ENCODE data around the gene SLC47A1.
A peak's percentile ranks its signal among the peaks of the same experiment; 100 is the strongest.
"Not testable (repeated sequence)": the region's sequence is repeated elsewhere in the genome, so short reads cannot be mapped to it uniquely, and the experiment has no call there.

SLC47A1 gene

GRCh38 chr17:19523690-19524089 is 10.0 kb upstream of the SLC47A1 start:
- no peak overlapping the region for H3K27ac ChIP-seq (ENCODE audit: low read length)
- no peaks in the 10 kb centered on the region for H4K20me1 ChIP-seq (ENCODE audit: insufficient read depth, low read length)
- TF ChIP-seq CTCF (IDR thresholded peaks at IDR 0.05; ENCODE audit: low read depth, low read length) (no peak), EZH2phosphoT487 (IDR thresholded peaks at IDR 0.05; ENCODE audit: low read depth) (no peak)
- H3K4me3 ChIP-seq (ENCODE audit: low read length) = no peak overlapping the region
- no peaks in the 10 kb centered on the region for H3K27me3 ChIP-seq (ENCODE audit: low read depth, low read length)
- peaks cover 12% of the 10 kb centered on the region; the same call in 1 of the 2 replicates for H3K4me1 ChIP-seq (ENCODE audit: low read length)
- H3K36me3 ChIP-seq (replicated peaks; ENCODE audit: low read depth, low read length) = no peaks in the 10 kb centered on the region
- no peak overlapping the region for H2AFZ ChIP-seq (ENCODE audit: low read depth, low read length)
- no peaks in the 10 kb centered on the region for H3K79me2 ChIP-seq (ENCODE audit: low read length)
- H3K9me3 ChIP-seq (ENCODE audit: insufficient read depth, low read length) = no peaks in the 10 kb centered on the region
- no peak overlapping the region for H3K9ac ChIP-seq (ENCODE audit: low read length)
- H3K4me2 ChIP-seq (ENCODE audit: low read length) = no peak overlapping the region

DNA sequence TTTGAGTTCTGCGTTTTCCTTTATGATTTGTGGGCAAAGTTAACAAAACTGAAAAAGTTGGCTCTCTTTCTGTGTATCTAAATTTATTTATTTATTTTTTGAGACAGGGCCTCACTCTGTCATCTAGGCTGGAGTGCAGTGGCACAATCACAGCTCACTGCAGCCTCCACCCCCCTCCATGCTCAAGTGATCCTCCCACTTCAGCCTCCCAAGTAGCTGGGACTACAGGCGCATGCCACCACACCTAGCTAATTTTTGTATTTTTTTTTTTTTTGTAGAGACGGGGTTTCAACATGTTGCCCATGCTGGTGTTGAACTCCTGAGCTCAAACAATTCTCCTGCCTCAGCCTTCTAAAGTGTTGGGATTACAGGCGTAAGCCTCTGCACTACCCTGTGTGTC is 6.7 kb upstream of the SLC47A1 start:
- H3K79me2 ChIP-seq (ENCODE audit: low read length) = not testable (repeated sequence)

GRCh38 chr17:19531780-19532501 is 1.7 kb upstream of the SLC47A1 start:
- Histone ChIP-seq H3K4me3 (ENCODE audit: low read length) (no peak overlapping the region), H3K36me3 (replicated peaks; ENCODE audit: low read depth, low read length) (no peaks in the 10 kb centered on the region), H3K27ac (ENCODE audit: low read length) (no peak overlapping the region), H3K27me3 (ENCODE audit: low read depth, low read length) (no peaks in the 10 kb centered on the region), H2AFZ (ENCODE audit: low read depth, low read length) (no peak overlapping the region), H3K4me2 (ENCODE audit: low read length) (no peak overlapping the region), H3K4me1 (ENCODE audit: low read length) (peaks cover 8% of the 10 kb centered on the region), H4K20me1 (ENCODE audit: insufficient read depth, low read length) (no peaks in the 10 kb centered on the region), H3K9ac (ENCODE audit: low read length) (no peak overlapping the region), H3K79me2 (ENCODE audit: low read length) (peaks cover 24% of the 10 kb centered on the region), H3K9me3 (ENCODE audit: insufficient read depth, low read length) (no peaks in the 10 kb centered on the region)
- TF ChIP-seq EZH2phosphoT487 (IDR thresholded peaks at IDR 0.05; ENCODE audit: low read depth) = no peak
- no peak for TF ChIP-seq CTCF (IDR thresholded peaks at IDR 0.05; ENCODE audit: low read depth, low read length)

More for the DNA sequence above, 6.7 kb upstream of the SLC47A1 start:
- H3K36me3 ChIP-seq (replicated peaks; ENCODE audit: low read depth, low read length); H3K27ac ChIP-seq (ENCODE audit: low read length); H3K4me2 ChIP-seq (ENCODE audit: low read length); H4K20me1 ChIP-seq (ENCODE audit: insufficient read depth, low read length); H2AFZ ChIP-seq (ENCODE audit: low read depth, low read length); H3K4me3 ChIP-seq (ENCODE audit: low read length); H3K9me3 ChIP-seq (ENCODE audit: insufficient read depth, low read length); H3K27me3 ChIP-seq (ENCODE audit: low read depth, low read length); H3K9ac ChIP-seq (ENCODE audit: low read length); H3K4me1 ChIP-seq (ENCODE audit: low read length): not testable (repeated sequence)

DNA sequence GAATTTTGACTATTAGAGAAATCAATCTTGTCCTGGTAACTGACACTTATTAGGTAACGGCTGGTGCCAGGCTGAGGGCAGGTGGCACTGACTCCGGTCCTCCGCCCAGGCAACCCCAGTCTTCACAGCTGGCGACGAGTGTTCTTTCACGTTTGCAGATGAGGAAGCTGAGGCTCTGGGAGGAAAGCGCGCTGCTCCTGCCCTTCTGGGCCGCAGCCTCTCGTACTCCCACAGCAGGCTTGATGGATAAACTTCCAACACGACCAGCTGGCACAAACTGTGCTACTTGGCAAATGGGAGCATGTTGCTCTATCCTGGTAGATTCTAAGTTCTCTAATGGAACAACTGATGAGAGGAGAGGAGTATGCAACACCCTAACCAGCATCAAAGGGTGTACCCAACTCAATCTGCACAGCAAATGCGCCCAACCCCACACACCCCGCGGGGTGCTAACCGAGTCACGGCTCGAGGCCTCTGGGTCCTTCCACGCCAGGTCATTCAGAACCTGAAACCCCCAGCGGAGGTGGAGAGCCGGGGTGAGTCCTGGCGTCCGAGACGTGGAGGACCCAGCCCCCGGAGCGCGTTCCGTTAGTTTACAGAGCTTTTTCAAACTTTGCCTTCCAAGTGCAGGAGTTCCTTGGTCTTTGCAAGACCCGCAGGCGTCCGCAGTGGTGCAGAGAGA is 477 bp upstream of the SLC47A1 start:
- Histone ChIP-seq H4K20me1 (ENCODE audit: insufficient read depth, low read length) (no peaks in the 10 kb centered on the region), H3K4me2 (ENCODE audit: low read length) (peak overlapping the region; percentile 73), H3K9me3 (ENCODE audit: insufficient read depth, low read length) (no peaks in the 10 kb centered on the region), H3K27ac (ENCODE audit: low read length) (no peak overlapping the region), H3K4me3 (ENCODE audit: low read length) (peak overlapping the region; percentile 86), H3K36me3 (replicated peaks; ENCODE audit: low read depth, low read length) (no peaks in the 10 kb centered on the region), H2AFZ (ENCODE audit: low read depth, low read length) (peak overlapping the region; percentile 70; the same call in 1 of the 2 replicates), H3K27me3 (ENCODE audit: low read depth, low read length) (no peaks in the 10 kb centered on the region), H3K4me1 (ENCODE audit: low read length) (peaks cover 21% of the 10 kb centered on the region), H3K79me2 (ENCODE audit: low read length) (peaks cover 31% of the 10 kb centered on the region), H3K9ac (ENCODE audit: low read length) (peak overlapping the region; percentile 74)
- TF ChIP-seq CTCF (IDR thresholded peaks at IDR 0.05; ENCODE audit: low read depth, low read length) = no peak
- no peak for TF ChIP-seq EZH2phosphoT487 (IDR thresholded peaks at IDR 0.05; ENCODE audit: low read depth)
